SH-SY5Y (cell line): ENCODE data around the gene SDHAF2.

Experiments used
- GATA2 ChIP-seq: IDR thresholded peaks from 2 replicates; pipeline ENCODE4 v1.6.1; 2011; ENCODE audit warnings: mild to moderate bottlenecking, low read depth, low read length
- GATA3 ChIP-seq: IDR thresholded peaks from 2 replicates; pipeline ENCODE4 v1.6.1; 2011; ENCODE audit warnings: low read depth, mild to moderate bottlenecking, low read length, moderate library complexity

GRCh38 chr11:61484541-61484940 is 54.6 kb downstream of the SDHAF2 start:
- TF ChIP-seq GATA2 (no peak), GATA3 (no peak)
